ENCODE measurements around the gene GPR137.

DNA sequence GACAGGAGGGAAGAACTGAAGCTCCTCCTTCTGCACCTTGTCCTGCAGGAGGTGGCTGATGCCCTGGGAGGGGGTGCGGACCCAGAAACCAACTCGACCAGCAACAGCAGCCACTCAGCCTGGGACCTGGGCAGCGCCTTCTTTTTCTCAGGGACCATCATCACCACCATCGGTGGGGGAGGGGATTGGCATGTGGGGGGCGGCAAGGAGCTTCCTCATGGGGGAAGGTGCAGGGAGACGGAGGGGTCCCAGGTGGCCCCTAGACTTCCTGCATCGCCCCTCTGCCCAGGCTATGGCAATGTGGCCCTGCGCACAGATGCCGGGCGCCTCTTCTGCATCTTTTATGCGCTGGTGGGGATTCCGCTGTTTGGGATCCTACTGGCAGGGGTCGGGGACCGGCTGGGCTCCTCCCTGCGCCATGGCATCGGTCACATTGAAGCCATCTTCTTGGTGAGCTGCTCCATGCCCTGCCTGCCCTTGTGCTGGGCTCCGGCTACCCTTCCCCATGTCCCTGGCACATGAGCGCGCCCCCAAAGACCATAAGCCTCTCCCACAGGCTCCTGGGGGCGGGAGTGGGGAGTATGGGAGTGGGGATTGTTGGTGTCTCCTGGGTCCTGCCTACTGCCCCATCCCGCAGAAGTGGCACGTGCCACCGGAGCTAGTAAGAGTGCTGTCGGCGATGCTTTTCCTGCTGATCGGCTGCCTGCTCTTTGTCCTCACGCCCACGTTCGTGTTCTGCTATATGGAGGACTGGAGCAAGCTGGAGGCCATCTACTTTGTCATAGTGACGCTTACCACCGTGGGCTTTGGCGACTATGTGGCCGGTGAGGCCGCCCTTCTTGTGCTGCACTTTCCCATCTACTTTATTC lies 11.4 kb downstream of the GPR137 start:
- TF ChIP-seq, protein P1, sequence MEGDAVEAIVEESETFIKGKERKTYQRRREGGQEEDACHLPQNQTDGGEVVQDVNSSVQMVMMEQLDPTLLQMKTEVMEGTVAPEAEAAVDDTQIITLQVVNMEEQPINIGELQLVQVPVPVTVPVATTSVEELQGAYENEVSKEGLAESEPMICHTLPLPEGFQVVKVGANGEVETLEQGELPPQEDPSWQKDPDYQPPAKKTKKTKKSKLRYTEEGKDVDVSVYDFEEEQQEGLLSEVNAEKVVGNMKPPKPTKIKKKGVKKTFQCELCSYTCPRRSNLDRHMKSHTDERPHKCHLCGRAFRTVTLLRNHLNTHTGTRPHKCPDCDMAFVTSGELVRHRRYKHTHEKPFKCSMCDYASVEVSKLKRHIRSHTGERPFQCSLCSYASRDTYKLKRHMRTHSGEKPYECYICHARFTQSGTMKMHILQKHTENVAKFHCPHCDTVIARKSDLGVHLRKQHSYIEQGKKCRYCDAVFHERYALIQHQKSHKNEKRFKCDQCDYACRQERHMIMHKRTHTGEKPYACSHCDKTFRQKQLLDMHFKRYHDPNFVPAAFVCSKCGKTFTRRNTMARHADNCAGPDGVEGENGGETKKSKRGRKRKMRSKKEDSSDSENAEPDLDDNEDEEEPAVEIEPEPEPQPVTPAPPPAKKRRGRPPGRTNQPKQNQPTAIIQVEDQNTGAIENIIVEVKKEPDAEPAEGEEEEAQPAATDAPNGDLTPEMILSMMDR (conservative IDR thresholded peaks at IDR 0.05; ENCODE audit: low read depth in 2 of 2) = no peak
- TF ChIP-seq POLR2AphosphoS5 (IDR thresholded peaks at IDR 0.05; ENCODE audit: low read depth) (no peak), EZH2 (IDR thresholded peaks at IDR 0.05; ENCODE audit: low read depth, unreplicated experiment) (peak; percentile 18), CREB1 (CRISPR knock-in tag; IDR thresholded peaks at IDR 0.05; ENCODE audit: low read depth) (no peak), JUNB (IDR thresholded peaks at IDR 0.05; ENCODE audit: unreplicated experiment) (no peak), EZH2phosphoT487 (IDR thresholded peaks at IDR 0.05; ENCODE audit: unreplicated experiment) (peak; percentile 40), ZNF331 (CRISPR knock-in tag; IDR thresholded peaks at IDR 0.05; ENCODE audit: low read depth) (no peak)
- TF ChIP-seq, protein P2, sequence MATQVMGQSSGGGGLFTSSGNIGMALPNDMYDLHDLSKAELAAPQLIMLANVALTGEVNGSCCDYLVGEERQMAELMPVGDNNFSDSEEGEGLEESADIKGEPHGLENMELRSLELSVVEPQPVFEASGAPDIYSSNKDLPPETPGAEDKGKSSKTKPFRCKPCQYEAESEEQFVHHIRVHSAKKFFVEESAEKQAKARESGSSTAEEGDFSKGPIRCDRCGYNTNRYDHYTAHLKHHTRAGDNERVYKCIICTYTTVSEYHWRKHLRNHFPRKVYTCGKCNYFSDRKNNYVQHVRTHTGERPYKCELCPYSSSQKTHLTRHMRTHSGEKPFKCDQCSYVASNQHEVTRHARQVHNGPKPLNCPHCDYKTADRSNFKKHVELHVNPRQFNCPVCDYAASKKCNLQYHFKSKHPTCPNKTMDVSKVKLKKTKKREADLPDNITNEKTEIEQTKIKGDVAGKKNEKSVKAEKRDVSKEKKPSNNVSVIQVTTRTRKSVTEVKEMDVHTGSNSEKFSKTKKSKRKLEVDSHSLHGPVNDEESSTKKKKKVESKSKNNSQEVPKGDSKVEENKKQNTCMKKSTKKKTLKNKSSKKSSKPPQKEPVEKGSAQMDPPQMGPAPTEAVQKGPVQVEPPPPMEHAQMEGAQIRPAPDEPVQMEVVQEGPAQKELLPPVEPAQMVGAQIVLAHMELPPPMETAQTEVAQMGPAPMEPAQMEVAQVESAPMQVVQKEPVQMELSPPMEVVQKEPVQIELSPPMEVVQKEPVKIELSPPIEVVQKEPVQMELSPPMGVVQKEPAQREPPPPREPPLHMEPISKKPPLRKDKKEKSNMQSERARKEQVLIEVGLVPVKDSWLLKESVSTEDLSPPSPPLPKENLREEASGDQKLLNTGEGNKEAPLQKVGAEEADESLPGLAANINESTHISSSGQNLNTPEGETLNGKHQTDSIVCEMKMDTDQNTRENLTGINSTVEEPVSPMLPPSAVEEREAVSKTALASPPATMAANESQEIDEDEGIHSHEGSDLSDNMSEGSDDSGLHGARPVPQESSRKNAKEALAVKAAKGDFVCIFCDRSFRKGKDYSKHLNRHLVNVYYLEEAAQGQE (IDR thresholded peaks at IDR 0.05; ENCODE audit: unreplicated experiment) = no peak

Data from GM23338 (cell line).